Loucy (cell line): ENCODE results near the gene RPLP2.

Source experiments
- H2AFZ ChIP-seq: fragments of 200-600 bp; sonication (generic); 2 replicates; pipeline ENCODE4 v1.6.0; 2016; ENCODE audit warnings: antibody characterized with exemption, mild to moderate bottlenecking, low read length, moderate library complexity
- H3F3A ChIP-seq: fragments of 200-600 bp; 2 replicates; pipeline ENCODE4 v1.6.0; 2016; ENCODE audit warnings: antibody characterized with exemption, low read depth, mild to moderate bottlenecking
- H3K27me3 ChIP-seq: fragments of 200-600 bp; sonication (generic); 2 replicates; pipeline ENCODE4 v1.6.1; 2014; ENCODE audit warnings: low read length, mild to moderate bottlenecking; ENCODE audit not compliant: insufficient read depth, poor library complexity, severe bottlenecking
- H3K36me3 ChIP-seq: fragments of 200-600 bp; sonication (generic); 2 replicates; pipeline ENCODE4 v1.6.1; 2016; ENCODE audit warnings: low read length; ENCODE audit not compliant: insufficient read depth
- H3K4me1 ChIP-seq: fragments of 200-600 bp; sonication (generic); 2 replicates; pipeline ENCODE4 v1.5.1; 2014; ENCODE audit warnings: low read length, mild to moderate bottlenecking; ENCODE audit not compliant: insufficient read depth, poor library complexity, severe bottlenecking
- H3K4me2 ChIP-seq: fragments of 200-600 bp; sonication (generic); 2 replicates; pipeline ENCODE4 v1.6.0; 2014; ENCODE audit warnings: antibody characterized with exemption, low read length, low read depth, mild to moderate bottlenecking; ENCODE audit not compliant: poor library complexity, severe bottlenecking
- H3K4me3 ChIP-seq: fragments of 200-600 bp; sonication (generic); 2 replicates; pipeline ENCODE4 v1.5.1; 2014; ENCODE audit warnings: low read length, mild to moderate bottlenecking, mixed read lengths; ENCODE audit not compliant: poor library complexity, severe bottlenecking
- H3K79me2 ChIP-seq: fragments of 200-600 bp; sonication (generic); 2 replicates; pipeline ENCODE4 v1.6.1; 2014; ENCODE audit warnings: low read length; ENCODE audit not compliant: insufficient read depth
- H3K9ac ChIP-seq: fragments of 200-600 bp; sonication (generic); 2 replicates; pipeline ENCODE4 v1.6.0; 2014; ENCODE audit warnings: mild to moderate bottlenecking, low read depth, low read length, moderate library complexity; ENCODE audit not compliant: poor library complexity, severe bottlenecking
- H3K9me2 ChIP-seq: fragments of 200-600 bp; sonication (generic); replicated peaks from 2 replicates; pipeline ENCODE4 v1.6.1; 2016; ENCODE audit warnings: low read depth, low read length, mixed read lengths
- H3K9me3 ChIP-seq: fragments of 200-600 bp; sonication (generic); 2 replicates; pipeline ENCODE4 v1.6.1; 2014; ENCODE audit warnings: mild to moderate bottlenecking, antibody characterized with exemption, low read length, low read depth; ENCODE audit not compliant: insufficient read depth
- H4K20me1 ChIP-seq: fragments of 200-600 bp; sonication (generic); 2 replicates; pipeline ENCODE4 v1.6.0; 2014; ENCODE audit warnings: antibody characterized with exemption, low read length, mild to moderate bottlenecking; ENCODE audit not compliant: insufficient read depth, poor library complexity, severe bottlenecking
- CTCF ChIP-seq: fragments of 200-600 bp; sonication (generic); conservative IDR thresholded peaks from 2 replicates; pipeline ENCODE4 v1.5.1; 2014; ENCODE audit warnings: mild to moderate bottlenecking, antibody characterized with exemption, low read length
- EZH2phosphoT487 ChIP-seq: fragments of 200-600 bp; IDR thresholded peaks from 2 replicates; pipeline ENCODE4 v1.6.1; 2018; ENCODE audit warnings: antibody characterized with exemption, mild to moderate bottlenecking, moderate library complexity, borderline replicate concordance

RPLP2 gene

GRCh38 chr11:860234-861104 is 50.7 kb downstream of the RPLP2 start:
- no peaks in the 10 kb centered on the region for H4K20me1 ChIP-seq
- peaks cover 3% of the 10 kb centered on the region for H3K4me1 ChIP-seq
- no peak overlapping the region for H3K4me2 ChIP-seq
- no peak overlapping the region for H3K9ac ChIP-seq
- H2AFZ ChIP-seq: no peak overlapping the region
- no peaks in the 10 kb centered on the region for H3K36me3 ChIP-seq
- H3K9me2 ChIP-seq: no peaks in the 10 kb centered on the region
- TF ChIP-seq EZH2phosphoT487: no peak
- no peak for TF ChIP-seq CTCF
- H3K27me3 ChIP-seq: no peaks in the 10 kb centered on the region
- no peak overlapping the region for H3K4me3 ChIP-seq
- H3F3A ChIP-seq: no peaks in the 10 kb centered on the region
- no peaks in the 10 kb centered on the region for H3K9me3 ChIP-seq
- no peaks in the 10 kb centered on the region for H3K79me2 ChIP-seq

GRCh38 chr11:861105-861479 is 51.3 kb downstream of the RPLP2 start:
- H3K9ac ChIP-seq: no peak overlapping the region
- H3K36me3 ChIP-seq: no peaks in the 10 kb centered on the region
- no peak overlapping the region for H2AFZ ChIP-seq
- H3F3A ChIP-seq: no peaks in the 10 kb centered on the region
- TF ChIP-seq EZH2phosphoT487: no peak
- no peak for TF ChIP-seq CTCF
- H4K20me1 ChIP-seq: no peaks in the 10 kb centered on the region
- H3K27me3 ChIP-seq: no peaks in the 10 kb centered on the region
- no peaks in the 10 kb centered on the region for H3K9me3 ChIP-seq
- no peaks in the 10 kb centered on the region for H3K9me2 ChIP-seq
- no peaks in the 10 kb centered on the region for H3K79me2 ChIP-seq
- peaks cover 3% of the 10 kb centered on the region for H3K4me1 ChIP-seq
- H3K4me3 ChIP-seq: no peak overlapping the region
- H3K4me2 ChIP-seq: no peak overlapping the region

GRCh38 chr11:862081-862661 is 52.4 kb downstream of the RPLP2 start:
- no peaks in the 10 kb centered on the region for H3K36me3 ChIP-seq
- H3K4me1 ChIP-seq: peaks cover 3% of the 10 kb centered on the region
- H3K9ac ChIP-seq: no peak overlapping the region
- no peaks in the 10 kb centered on the region for H3K9me3 ChIP-seq
- no peaks in the 10 kb centered on the region for H3K9me2 ChIP-seq
- no peak overlapping the region for H2AFZ ChIP-seq
- H3K79me2 ChIP-seq: no peaks in the 10 kb centered on the region
- no peak for TF ChIP-seq EZH2phosphoT487
- no peak for TF ChIP-seq CTCF
- no peak overlapping the region for H3K4me2 ChIP-seq
- no peaks in the 10 kb centered on the region for H3K27me3 ChIP-seq
- H3F3A ChIP-seq: no peaks in the 10 kb centered on the region
- H3K4me3 ChIP-seq: no peak overlapping the region
- no peaks in the 10 kb centered on the region for H4K20me1 ChIP-seq
